Cardiac muscle cell (in vitro differentiated cells and primary cell): ENCODE data around the gene SLIT1. TPM values are rescaled to one million over a fixed set of nuclear protein-coding genes. Genes with fewer than 3 reads are reported as not detected.

Source experiments
- DNase-seq, 2 donors: peaks; one replicate each; pipeline versions ENCODE4 v3.0.0 to v3.0.0-alpha.2; 2010 to 2017; ENCODE audit warnings: low read depth in 1 of 2, low spot score in 1 of 2
- H3K27ac ChIP-seq: fragments of 200-600 bp; sonication (generic); 2 replicates; pipeline ENCODE4 v1.5.1; 2016
- H3K27me3 ChIP-seq: fragments of 200-600 bp; sonication (generic); 2 replicates; pipeline ENCODE4 v1.6.0; 2016; ENCODE audit warnings: control low read depth
- H3K36me3 ChIP-seq: fragments of 200-600 bp; sonication (generic); 2 replicates; pipeline ENCODE4 v1.5.1; 2016; ENCODE audit warnings: control low read depth
- H3K4me1 ChIP-seq: fragments of 200-600 bp; sonication (generic); 2 replicates; pipeline ENCODE4 v1.8.1; 2017; ENCODE audit warnings: low read depth, mild to moderate bottlenecking, mixed run types
- H3K4me3 ChIP-seq: fragments of 200-600 bp; sonication (generic); 2 replicates; pipeline ENCODE4 v1.5.1; 2016; ENCODE audit warnings: mild to moderate bottlenecking
- H3K9me3 ChIP-seq: fragments of 200-600 bp; sonication (generic); 2 replicates; pipeline ENCODE4 v1.5.1; 2017; ENCODE audit warnings: low read depth, mild to moderate bottlenecking, control low read depth
- polyA plus RNA-seq: library from polyadenylated mRNA; unstranded; fragments of >200 nt; fragmentation: Nextera tagmentation; extraction: Ambion mirVana; gene quantifications from 2 replicates; pipeline ENCODE4 v1.2.1, GENCODE V29; 2016
- total RNA-seq: library from RNA; depleted of rRNA; stranded (reverse); fragments of >200 nt; gene quantifications from 2 replicates; pipeline ENCODE4 v1.2.3, GENCODE V29; 2016
- TF ChIP-seq, protein P1 (sequence below): IDR thresholded peaks from 2 replicates; pipeline ENCODE4 v1.5.1; 2012; ENCODE audit warnings: low read depth, mild to moderate bottlenecking, low read length

The SLIT1 gene
- total and polyA plus RNA-seq, 2 experiments from 2014 or later, result 3.3 to 11.0 TPM

DNA sequence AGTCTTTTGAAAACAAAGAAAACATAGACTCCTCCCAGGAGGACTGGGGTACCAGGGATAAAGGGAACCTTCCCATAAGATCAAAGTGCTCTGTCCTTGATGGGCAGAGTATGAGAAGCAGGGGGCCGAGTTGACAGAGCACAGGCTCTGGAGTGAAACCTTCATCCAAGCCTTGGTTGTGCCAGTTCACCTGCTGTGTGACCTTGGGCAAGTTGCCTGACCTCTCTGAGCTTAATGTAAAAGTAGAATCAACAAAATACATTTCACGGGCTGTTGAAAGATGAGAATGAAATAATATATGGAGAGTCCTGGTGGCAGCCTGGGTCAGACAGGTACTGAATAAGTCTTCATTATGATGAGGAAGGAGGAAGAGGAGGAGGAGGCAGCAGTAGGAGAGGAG, 69.9 kb downstream of the SLIT1 start:
- TF ChIP-seq, protein P1, sequence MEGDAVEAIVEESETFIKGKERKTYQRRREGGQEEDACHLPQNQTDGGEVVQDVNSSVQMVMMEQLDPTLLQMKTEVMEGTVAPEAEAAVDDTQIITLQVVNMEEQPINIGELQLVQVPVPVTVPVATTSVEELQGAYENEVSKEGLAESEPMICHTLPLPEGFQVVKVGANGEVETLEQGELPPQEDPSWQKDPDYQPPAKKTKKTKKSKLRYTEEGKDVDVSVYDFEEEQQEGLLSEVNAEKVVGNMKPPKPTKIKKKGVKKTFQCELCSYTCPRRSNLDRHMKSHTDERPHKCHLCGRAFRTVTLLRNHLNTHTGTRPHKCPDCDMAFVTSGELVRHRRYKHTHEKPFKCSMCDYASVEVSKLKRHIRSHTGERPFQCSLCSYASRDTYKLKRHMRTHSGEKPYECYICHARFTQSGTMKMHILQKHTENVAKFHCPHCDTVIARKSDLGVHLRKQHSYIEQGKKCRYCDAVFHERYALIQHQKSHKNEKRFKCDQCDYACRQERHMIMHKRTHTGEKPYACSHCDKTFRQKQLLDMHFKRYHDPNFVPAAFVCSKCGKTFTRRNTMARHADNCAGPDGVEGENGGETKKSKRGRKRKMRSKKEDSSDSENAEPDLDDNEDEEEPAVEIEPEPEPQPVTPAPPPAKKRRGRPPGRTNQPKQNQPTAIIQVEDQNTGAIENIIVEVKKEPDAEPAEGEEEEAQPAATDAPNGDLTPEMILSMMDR, result no peak
- no peak overlapping the region for H3K27ac ChIP-seq
- no peak for DNase-seq

DNA sequence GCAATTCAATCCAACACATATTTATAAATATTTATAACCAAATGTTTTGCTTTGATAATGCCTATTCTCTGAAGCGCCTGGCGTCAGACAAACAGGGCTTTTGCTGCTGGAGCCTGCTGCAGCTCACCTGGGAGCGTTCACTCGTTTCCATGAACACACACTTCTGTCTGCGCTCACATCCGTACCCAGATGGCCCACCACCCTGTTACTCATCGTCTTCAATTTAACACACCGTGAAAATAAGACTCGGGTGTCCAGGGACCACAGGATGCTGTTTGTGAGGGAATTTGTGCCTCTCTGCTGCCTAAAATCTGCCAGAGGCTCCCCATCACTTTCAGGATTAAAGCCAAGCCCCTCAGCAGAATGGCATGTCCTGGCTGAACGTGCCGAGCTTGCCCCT, 74.1 kb downstream of the SLIT1 start:
- no peak for DNase-seq
- no peak overlapping the region for H3K4me3 ChIP-seq
- H3K27ac ChIP-seq, result no peak overlapping the region
- H3K27me3 ChIP-seq, result no peaks in the 10 kb centered on the region
- TF ChIP-seq, protein P1, result no peak
- no peaks in the 10 kb centered on the region for H3K9me3 ChIP-seq
- H3K4me1 ChIP-seq, result peaks cover 6% of the 10 kb centered on the region
- no peaks in the 10 kb centered on the region for H3K36me3 ChIP-seq

More for the DNA sequence above, 69.9 kb downstream of the SLIT1 start:
- Histone ChIP-seq H3K9me3 (no peaks in the 10 kb centered on the region), H3K4me1 (peaks cover under 1% of the 10 kb centered on the region), H3K27me3 (no peaks in the 10 kb centered on the region), H3K4me3 (no peak overlapping the region), H3K36me3 (no peaks in the 10 kb centered on the region)

DNA sequence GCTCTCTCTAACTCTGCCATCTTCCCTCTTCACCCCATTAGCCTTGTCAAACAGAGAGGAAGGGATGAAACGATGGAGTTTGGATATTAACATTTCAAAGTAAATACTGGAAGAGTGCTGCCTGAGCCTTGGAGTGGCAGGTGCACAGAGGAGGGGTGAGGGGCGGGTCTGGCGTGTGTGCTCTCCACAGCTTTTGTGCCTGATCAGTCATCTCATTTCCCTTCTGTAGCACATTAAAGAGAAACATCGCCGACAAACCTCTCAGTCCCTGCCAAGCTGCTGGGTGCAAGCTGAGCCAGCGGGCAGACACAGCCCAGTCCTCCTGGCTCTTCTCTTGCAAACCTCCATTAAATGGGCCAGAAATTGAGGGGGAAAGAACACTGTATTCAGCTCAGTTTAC, 76.2 kb downstream of the SLIT1 start:
- no peak for DNase-seq

DNA sequence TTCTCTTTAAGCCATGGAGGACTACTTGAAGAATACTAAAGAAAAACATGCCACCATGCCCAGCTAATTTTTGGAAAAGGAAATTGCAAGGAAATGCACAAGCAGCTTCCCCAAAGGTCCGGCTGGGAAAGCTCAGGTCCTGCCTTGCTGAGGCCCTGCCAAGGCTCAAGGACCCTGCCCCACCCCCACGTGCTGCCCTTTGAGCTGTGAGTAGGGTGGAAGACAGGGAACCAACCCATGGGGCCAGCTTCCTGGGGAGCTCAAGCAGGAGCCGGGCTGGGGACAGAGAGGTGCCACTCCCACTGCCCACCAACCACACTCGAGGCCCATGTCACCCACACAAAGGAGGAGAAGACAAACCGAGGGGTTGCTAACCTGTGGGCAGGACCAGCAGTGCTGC, 78.2 kb downstream of the SLIT1 start:
- H3K4me1 ChIP-seq, result peaks cover 26% of the 10 kb centered on the region
- H3K36me3 ChIP-seq, result no peaks in the 10 kb centered on the region
- no peaks in the 10 kb centered on the region for H3K27me3 ChIP-seq
- DNase-seq, result no peak
- no peak overlapping the region for H3K4me3 ChIP-seq
- H3K27ac ChIP-seq, result no peak overlapping the region
- TF ChIP-seq, protein P1, result no peak
- no peaks in the 10 kb centered on the region for H3K9me3 ChIP-seq

More for the DNA sequence above, 76.2 kb downstream of the SLIT1 start:
- peaks cover 12% of the 10 kb centered on the region for H3K4me1 ChIP-seq
- TF ChIP-seq, protein P1, result no peak
- no peaks in the 10 kb centered on the region for H3K36me3 ChIP-seq
- no peak overlapping the region for H3K27ac ChIP-seq
- H3K27me3 ChIP-seq, result no peaks in the 10 kb centered on the region
- no peaks in the 10 kb centered on the region for H3K9me3 ChIP-seq
- H3K4me3 ChIP-seq, result no peak overlapping the region

DNA sequence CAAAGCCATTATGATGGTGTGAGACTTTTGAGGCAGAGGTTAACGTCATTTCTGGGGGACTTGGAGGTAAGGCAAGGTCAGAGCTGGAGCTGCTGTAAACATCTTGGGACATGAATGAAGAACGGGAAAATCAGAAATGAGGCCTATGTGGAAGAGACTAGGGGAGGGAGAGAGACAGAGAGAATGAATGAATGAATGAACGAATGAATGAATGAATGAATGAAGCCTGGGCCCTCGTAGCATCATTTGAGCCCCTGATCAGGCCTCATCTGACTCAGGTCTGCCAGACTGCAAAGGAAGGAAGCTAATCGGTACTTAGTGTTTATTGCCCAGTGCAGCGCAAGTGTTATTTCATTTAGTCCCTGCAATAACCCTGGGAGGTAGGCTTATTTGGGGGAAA, 79.6 kb downstream of the SLIT1 start:
- H3K27ac ChIP-seq, result no peak overlapping the region
- no peak for DNase-seq
- H3K36me3 ChIP-seq, result no peaks in the 10 kb centered on the region
- no peak overlapping the region for H3K4me3 ChIP-seq
- H3K4me1 ChIP-seq, result peaks cover 31% of the 10 kb centered on the region
- no peaks in the 10 kb centered on the region for H3K9me3 ChIP-seq
- H3K27me3 ChIP-seq, result no peaks in the 10 kb centered on the region
- TF ChIP-seq, protein P1, result no peak

DNA sequence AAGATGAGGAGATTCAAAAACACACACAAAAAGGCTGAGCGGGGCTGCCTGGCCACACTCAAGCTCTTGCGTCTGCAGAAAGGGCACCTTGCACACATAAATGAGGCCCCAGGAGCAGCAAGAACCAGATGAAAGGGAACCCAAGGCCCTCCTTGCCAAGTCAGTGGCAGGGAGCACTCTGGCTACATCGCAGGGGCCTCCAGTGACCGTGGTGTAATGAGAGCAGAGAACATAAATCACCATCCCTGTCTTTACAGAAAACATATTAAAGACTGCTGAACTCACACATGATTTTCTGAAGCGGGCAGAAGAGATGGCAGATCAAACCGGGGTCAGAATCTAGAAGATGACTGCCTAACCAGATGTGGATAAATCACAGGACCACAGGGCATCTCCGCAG, 80.5 kb downstream of the SLIT1 start:
- no peak overlapping the region for H3K4me3 ChIP-seq
- peaks cover 35% of the 10 kb centered on the region for H3K4me1 ChIP-seq
- no peaks in the 10 kb centered on the region for H3K27me3 ChIP-seq
- no peak for DNase-seq
- no peaks in the 10 kb centered on the region for H3K36me3 ChIP-seq
- H3K9me3 ChIP-seq, result no peaks in the 10 kb centered on the region
- no peak overlapping the region for H3K27ac ChIP-seq
- TF ChIP-seq, protein P1, result no peak
